ENCODE measurements around the gene NCKAP5. TPM values are rescaled to one million over a fixed set of nuclear protein-coding genes. Genes with fewer than 3 reads are reported as not detected.

NCKAP5 gene
- total RNA-seq, 1 donor from 2014 or later, result 0.87 TPM

DNA sequence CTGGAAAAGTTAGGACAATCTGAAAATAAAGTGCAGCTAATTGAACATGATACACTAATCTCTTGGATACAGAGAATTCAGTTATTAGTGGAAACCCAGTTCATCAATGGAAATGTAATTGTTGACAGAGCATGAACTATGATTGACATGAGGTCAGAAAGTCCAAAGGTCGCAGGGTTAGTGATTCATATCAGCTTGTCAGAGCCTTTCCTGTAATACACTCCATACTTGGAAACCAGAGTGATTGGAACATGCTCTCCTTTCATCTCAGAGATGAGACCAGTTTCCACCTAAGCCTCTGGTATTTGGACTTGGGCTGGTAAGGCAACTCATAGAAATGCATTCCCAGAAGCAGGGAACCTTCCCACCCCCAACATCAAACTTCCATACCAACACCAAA is 8.5 kb upstream of the NCKAP5 start:
- TF ChIP-seq, protein P1, sequence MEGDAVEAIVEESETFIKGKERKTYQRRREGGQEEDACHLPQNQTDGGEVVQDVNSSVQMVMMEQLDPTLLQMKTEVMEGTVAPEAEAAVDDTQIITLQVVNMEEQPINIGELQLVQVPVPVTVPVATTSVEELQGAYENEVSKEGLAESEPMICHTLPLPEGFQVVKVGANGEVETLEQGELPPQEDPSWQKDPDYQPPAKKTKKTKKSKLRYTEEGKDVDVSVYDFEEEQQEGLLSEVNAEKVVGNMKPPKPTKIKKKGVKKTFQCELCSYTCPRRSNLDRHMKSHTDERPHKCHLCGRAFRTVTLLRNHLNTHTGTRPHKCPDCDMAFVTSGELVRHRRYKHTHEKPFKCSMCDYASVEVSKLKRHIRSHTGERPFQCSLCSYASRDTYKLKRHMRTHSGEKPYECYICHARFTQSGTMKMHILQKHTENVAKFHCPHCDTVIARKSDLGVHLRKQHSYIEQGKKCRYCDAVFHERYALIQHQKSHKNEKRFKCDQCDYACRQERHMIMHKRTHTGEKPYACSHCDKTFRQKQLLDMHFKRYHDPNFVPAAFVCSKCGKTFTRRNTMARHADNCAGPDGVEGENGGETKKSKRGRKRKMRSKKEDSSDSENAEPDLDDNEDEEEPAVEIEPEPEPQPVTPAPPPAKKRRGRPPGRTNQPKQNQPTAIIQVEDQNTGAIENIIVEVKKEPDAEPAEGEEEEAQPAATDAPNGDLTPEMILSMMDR (IDR thresholded peaks at IDR 0.05), result no peak
- Mint-ChIP-seq H3K36me3 (ENCODE audit: low read depth) (no peaks in the 10 kb centered on the region), H3K27ac (ENCODE audit: unreplicated experiment) (no peak overlapping the region), H3K9me3 (ENCODE audit: low read depth) (no peaks in the 10 kb centered on the region), H3K4me1 (ENCODE audit: low read depth) (peaks cover 16% of the 10 kb centered on the region), H3K27me3 (ENCODE audit: low read depth) (no peaks in the 10 kb centered on the region), H3K4me3 (ENCODE audit: unreplicated experiment) (no peak overlapping the region)
- no peak for DNase-seq (ENCODE audit: low spot score)

GRCh38 chr2:133574620-133575019 is 6.4 kb upstream of the NCKAP5 start:
- DNase-seq (ENCODE audit: low spot score), result no peak
- H3K27ac Mint-ChIP-seq (ENCODE audit: unreplicated experiment), result no peak overlapping the region
- no peaks in the 10 kb centered on the region for H3K36me3 Mint-ChIP-seq (ENCODE audit: low read depth)
- H3K27me3 Mint-ChIP-seq (ENCODE audit: low read depth), result no peaks in the 10 kb centered on the region
- TF ChIP-seq, protein P1 (IDR thresholded peaks at IDR 0.05), result no peak
- no peak overlapping the region for H3K4me3 Mint-ChIP-seq (ENCODE audit: unreplicated experiment)
- H3K9me3 Mint-ChIP-seq (ENCODE audit: low read depth), result no peaks in the 10 kb centered on the region
- peaks cover 10% of the 10 kb centered on the region for H3K4me1 Mint-ChIP-seq (ENCODE audit: low read depth)

- no peaks in the 10 kb centered on the region for H3K36me3 Mint-ChIP-seq (ENCODE audit: low read depth)
- H3K27ac Mint-ChIP-seq (ENCODE audit: unreplicated experiment), result no peak overlapping the region
- H3K9me3 Mint-ChIP-seq (ENCODE audit: low read depth), result no peaks in the 10 kb centered on the region
- H3K27me3 Mint-ChIP-seq (ENCODE audit: low read depth), result no peaks in the 10 kb centered on the region
- TF ChIP-seq, protein P1 (IDR thresholded peaks at IDR 0.05), result no peak
- no peak for DNase-seq (ENCODE audit: low spot score)
- peaks cover 5% of the 10 kb centered on the region for H3K4me1 Mint-ChIP-seq (ENCODE audit: low read depth)
- no peak overlapping the region for H3K4me3 Mint-ChIP-seq (ENCODE audit: unreplicated experiment)
Observed at GRCh38 chr2:133574186-133574585, 5.9 kb upstream of the NCKAP5 start.

GRCh38 chr2:133573491-133574162 is 5.4 kb upstream of the NCKAP5 start:
- no peak overlapping the region for H3K4me3 Mint-ChIP-seq (ENCODE audit: unreplicated experiment)
- no peak for DNase-seq (ENCODE audit: low spot score)
- TF ChIP-seq, protein P1 (IDR thresholded peaks at IDR 0.05), result no peak
- H3K27me3 Mint-ChIP-seq (ENCODE audit: low read depth), result no peaks in the 10 kb centered on the region
- no peaks in the 10 kb centered on the region for H3K9me3 Mint-ChIP-seq (ENCODE audit: low read depth)
- no peak overlapping the region for H3K27ac Mint-ChIP-seq (ENCODE audit: unreplicated experiment)
- no peaks in the 10 kb centered on the region for H3K36me3 Mint-ChIP-seq (ENCODE audit: low read depth)
- H3K4me1 Mint-ChIP-seq (ENCODE audit: low read depth), result peaks cover 4% of the 10 kb centered on the region

DNA sequence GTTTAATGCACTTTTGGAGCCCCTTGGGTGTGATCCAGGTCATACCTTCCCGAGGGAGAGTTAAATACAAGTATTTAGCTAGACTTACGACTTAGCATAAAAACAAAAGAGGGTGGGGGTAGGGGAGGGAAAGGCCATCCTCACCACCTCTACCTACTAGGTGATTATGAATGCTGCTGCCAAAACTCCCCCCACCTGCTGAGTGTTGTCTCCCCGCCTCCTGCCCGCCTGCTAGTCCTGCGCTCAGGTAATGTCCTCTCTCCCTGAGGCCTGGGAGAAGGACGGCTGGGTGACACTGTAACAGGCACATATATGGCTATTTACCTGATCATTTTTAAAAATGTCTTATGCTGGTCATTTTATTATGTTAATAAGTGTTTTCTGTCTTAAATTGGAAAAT is 3.0 kb upstream of the NCKAP5 start:
- TF ChIP-seq, protein P1 (IDR thresholded peaks at IDR 0.05), result no peak
- Mint-ChIP-seq H3K36me3 (ENCODE audit: low read depth) (no peaks in the 10 kb centered on the region), H3K4me1 (ENCODE audit: low read depth) (peaks cover 22% of the 10 kb centered on the region)

More for the DNA sequence above, 3.0 kb upstream of the NCKAP5 start:
- no peak overlapping the region for H3K4me3 Mint-ChIP-seq (ENCODE audit: unreplicated experiment)
- no peaks in the 10 kb centered on the region for H3K9me3 Mint-ChIP-seq (ENCODE audit: low read depth)
- no peaks in the 10 kb centered on the region for H3K27me3 Mint-ChIP-seq (ENCODE audit: low read depth)
- DNase-seq (ENCODE audit: low spot score), result no peak
- no peak overlapping the region for H3K27ac Mint-ChIP-seq (ENCODE audit: unreplicated experiment)

Data from chondrocyte (in vitro differentiated cells).